ENCODE results near the gene BRD4.

BRD4 gene

DNA sequence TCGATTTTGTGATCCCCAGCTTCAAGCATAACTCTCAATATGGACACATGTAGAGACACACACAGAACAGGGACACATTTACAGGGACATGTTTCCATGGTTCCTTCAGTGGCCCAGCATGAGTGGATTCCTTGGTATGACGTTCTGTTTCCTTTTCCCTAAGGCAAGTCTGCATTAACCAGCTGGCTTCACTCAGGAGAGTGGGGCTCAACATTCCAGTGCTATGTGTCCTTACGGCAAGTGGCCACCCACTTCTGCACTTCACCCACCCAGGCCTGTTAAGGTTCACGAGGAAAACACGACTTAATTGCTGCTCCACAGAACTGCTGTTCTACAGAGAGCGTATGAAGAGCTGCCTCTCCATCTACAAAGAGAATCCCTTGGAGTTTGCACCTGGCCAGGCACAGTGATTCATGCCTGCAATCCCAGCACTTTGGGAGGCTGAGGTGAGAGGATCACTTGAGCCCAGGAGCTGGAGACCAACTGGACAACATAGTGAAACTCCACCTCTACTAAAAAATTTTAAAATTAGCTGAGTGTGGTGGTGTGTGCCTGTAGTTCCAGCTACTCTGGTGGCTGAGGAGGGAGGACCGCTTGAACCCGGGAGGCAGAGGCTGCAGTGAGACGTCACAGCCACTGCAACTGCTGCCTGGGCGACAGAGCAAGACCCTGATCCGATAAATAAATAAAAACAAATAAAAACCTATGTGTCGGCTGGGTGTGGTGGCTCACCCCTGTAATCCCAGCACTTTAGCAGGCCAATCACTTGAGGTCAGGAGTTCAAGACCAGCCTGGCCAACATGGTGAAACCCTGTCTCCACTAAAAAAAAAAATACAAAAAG is 32.5 kb downstream of the BRD4 start:
- Histone ChIP-seq H3K4me1 (ENCODE audit: control insufficient read depth, low read length) (peaks cover 88% of the 10 kb centered on the region), H3K27ac (ENCODE audit: low read depth, low read length) (no peak overlapping the region), H3F3A (ENCODE audit: control insufficient read depth, insufficient read depth) (no peaks in the 10 kb centered on the region), H3K9me3 (ENCODE audit: control insufficient read depth, insufficient read depth, low read length) (no peaks in the 10 kb centered on the region), H3K4me2 (ENCODE audit: low read length) (peak overlapping the region; percentile 55), H3K4me3 (ENCODE audit: low read length) (no peak overlapping the region), H3K27me3 (ENCODE audit: control insufficient read depth, low read length) (no peaks in the 10 kb centered on the region), H3K36me3 (ENCODE audit: control insufficient read depth, low read length) (peaks cover 28% of the 10 kb centered on the region), H3K9me2 (replicated peaks; ENCODE audit: control insufficient read depth, low read length) (no peaks in the 10 kb centered on the region), H4K20me1 (ENCODE audit: control insufficient read depth, insufficient read depth, low read depth, low read length) (peaks cover 62% of the 10 kb centered on the region), H3K79me2 (ENCODE audit: control insufficient read depth, low read length) (peaks cover 100% of the 10 kb centered on the region)
- TF ChIP-seq EZH2phosphoT487 (IDR thresholded peaks at IDR 0.05; ENCODE audit: borderline replicate concordance, low read length): no peak
- TF ChIP-seq, protein P1, sequence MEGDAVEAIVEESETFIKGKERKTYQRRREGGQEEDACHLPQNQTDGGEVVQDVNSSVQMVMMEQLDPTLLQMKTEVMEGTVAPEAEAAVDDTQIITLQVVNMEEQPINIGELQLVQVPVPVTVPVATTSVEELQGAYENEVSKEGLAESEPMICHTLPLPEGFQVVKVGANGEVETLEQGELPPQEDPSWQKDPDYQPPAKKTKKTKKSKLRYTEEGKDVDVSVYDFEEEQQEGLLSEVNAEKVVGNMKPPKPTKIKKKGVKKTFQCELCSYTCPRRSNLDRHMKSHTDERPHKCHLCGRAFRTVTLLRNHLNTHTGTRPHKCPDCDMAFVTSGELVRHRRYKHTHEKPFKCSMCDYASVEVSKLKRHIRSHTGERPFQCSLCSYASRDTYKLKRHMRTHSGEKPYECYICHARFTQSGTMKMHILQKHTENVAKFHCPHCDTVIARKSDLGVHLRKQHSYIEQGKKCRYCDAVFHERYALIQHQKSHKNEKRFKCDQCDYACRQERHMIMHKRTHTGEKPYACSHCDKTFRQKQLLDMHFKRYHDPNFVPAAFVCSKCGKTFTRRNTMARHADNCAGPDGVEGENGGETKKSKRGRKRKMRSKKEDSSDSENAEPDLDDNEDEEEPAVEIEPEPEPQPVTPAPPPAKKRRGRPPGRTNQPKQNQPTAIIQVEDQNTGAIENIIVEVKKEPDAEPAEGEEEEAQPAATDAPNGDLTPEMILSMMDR (IDR thresholded peaks at IDR 0.05; ENCODE audit: low read depth, low read length, poor library complexity, severe bottlenecking): no peak

DNA sequence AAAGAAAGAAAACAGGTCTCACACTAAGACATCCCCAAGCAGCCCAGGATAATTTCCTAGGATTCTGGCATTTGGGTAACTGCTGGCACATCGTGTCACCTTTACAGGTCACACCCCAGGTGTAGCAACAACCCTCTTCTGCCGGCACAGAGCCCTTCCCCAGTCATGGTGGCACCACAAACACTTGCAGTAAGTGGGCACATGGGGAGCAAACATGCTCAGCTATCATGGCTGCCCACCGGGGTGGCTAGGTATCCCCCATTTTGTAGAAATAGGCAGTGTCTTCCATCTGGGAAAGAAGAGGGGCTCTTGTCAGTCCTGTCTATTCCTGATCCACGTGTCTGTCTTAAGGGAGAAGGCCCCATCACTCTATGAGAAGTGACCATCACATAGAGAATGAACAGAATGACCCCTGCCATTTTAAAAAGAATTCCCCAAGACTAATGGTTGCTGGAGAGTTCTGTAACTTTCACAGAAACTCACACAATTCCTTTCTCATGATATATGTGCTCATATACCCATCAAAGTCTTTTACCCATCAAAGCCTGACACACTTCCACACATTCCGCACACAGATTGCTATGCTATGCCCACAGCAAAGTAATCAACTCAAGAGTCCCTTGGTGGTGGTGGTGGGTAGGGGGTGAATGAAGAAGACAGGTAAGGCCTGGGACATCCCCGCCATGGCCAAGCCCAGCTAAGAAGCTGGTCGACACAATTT is 33.3 kb downstream of the BRD4 start:
- no peak for TF ChIP-seq EZH2phosphoT487 (IDR thresholded peaks at IDR 0.05; ENCODE audit: borderline replicate concordance, low read length)
- TF ChIP-seq, protein P1 (IDR thresholded peaks at IDR 0.05; ENCODE audit: low read depth, low read length, poor library complexity, severe bottlenecking): no peak
- Histone ChIP-seq H4K20me1 (ENCODE audit: control insufficient read depth, insufficient read depth, low read depth, low read length) (peaks cover 64% of the 10 kb centered on the region), H3K27me3 (ENCODE audit: control insufficient read depth, low read length) (no peaks in the 10 kb centered on the region), H3K4me2 (ENCODE audit: low read length) (peak overlapping the region; percentile 55), H3K4me1 (ENCODE audit: control insufficient read depth, low read length) (peaks cover 89% of the 10 kb centered on the region), H3F3A (ENCODE audit: control insufficient read depth, insufficient read depth) (no peaks in the 10 kb centered on the region), H3K9me2 (replicated peaks; ENCODE audit: control insufficient read depth, low read length) (no peaks in the 10 kb centered on the region), H3K27ac (ENCODE audit: low read depth, low read length) (no peak overlapping the region), H3K79me2 (ENCODE audit: control insufficient read depth, low read length) (peaks cover 100% of the 10 kb centered on the region), H3K4me3 (ENCODE audit: low read length) (no peak overlapping the region), H3K36me3 (ENCODE audit: control insufficient read depth, low read length) (peaks cover 30% of the 10 kb centered on the region), H3K9me3 (ENCODE audit: control insufficient read depth, insufficient read depth, low read length) (no peaks in the 10 kb centered on the region)

DNA sequence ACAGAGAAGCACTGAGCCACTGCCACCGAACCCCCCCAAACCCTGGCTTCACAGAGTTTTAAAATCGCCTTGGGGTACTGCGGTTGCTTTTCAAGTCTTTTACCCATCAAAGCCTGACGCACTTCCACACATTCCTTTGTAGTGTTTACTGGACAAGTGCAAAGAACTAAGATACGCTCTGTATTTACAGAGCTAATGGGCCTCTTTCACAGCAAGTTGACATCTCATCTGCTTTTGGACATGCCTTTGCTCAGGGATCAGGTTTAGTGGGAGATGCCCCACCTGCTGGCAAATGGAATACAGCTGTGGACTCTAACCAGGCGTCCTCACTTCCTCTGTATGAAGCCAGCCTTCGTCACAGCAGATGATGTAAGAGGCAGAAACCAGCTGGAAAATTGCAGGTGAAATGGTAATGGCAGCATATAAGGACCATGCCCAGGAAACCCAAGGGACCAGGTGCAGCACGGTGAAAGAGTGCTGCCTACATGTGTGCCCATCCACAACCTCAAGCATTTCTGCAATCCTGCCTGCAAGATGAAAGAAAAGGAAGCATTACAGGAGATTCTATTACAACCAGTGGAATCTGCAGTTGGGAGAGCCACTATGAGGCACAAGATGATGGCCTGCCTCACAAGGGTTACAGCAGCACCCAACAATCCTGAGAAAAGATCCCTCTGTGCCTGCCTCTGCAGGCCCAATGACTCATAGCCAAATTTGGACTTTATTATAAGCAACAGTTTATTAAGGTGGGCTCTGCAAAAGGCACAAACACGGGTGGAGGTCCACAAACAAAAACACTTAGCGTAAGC is 34.7 kb downstream of the BRD4 start:
- H3K4me2 ChIP-seq (ENCODE audit: low read length): no peak overlapping the region; the same call in 1 of the 2 replicates
- H3K27me3 ChIP-seq (ENCODE audit: control insufficient read depth, low read length): no peaks in the 10 kb centered on the region
- H3K36me3 ChIP-seq (ENCODE audit: control insufficient read depth, low read length): peaks cover 32% of the 10 kb centered on the region
- H3K4me1 ChIP-seq (ENCODE audit: control insufficient read depth, low read length): peaks cover 89% of the 10 kb centered on the region
- H3K9me2 ChIP-seq (replicated peaks; ENCODE audit: control insufficient read depth, low read length): no peaks in the 10 kb centered on the region
- H3K9me3 ChIP-seq (ENCODE audit: control insufficient read depth, insufficient read depth, low read length): no peaks in the 10 kb centered on the region
- peaks cover 64% of the 10 kb centered on the region for H4K20me1 ChIP-seq (ENCODE audit: control insufficient read depth, insufficient read depth, low read depth, low read length)
- TF ChIP-seq, protein P1 (IDR thresholded peaks at IDR 0.05; ENCODE audit: low read depth, low read length, poor library complexity, severe bottlenecking): no peak
- no peak for TF ChIP-seq EZH2phosphoT487 (IDR thresholded peaks at IDR 0.05; ENCODE audit: borderline replicate concordance, low read length)
- H3K79me2 ChIP-seq (ENCODE audit: control insufficient read depth, low read length): peaks cover 100% of the 10 kb centered on the region
- no peak overlapping the region for H3K27ac ChIP-seq (ENCODE audit: low read depth, low read length)
- H3K4me3 ChIP-seq (ENCODE audit: low read length): no peak overlapping the region
- 0 out of 2 replicates have a peak, but pooled peaks cover 2% of the 10 kb centered on the region for H3F3A ChIP-seq (ENCODE audit: control insufficient read depth, insufficient read depth)

All from DOHH2 (cell line).